DMS53 treated with DMSO at 0.1 percent for 48 hours (cell line): ENCODE measurements around the gene PHC2.

Experiments used
- DNase-seq: peaks from one replicate; lab custom pipeline; 2025; ENCODE audit not compliant: unreplicated experiment; lab: John Stamatoyannopoulos, UW

The PHC2 gene

GRCh38 chr1:33426916-33427315 lies 4.0 kb downstream of the PHC2 start:
- DNase-seq: no peak

- DNase-seq: no peak
Measured at GRCh38 chr1:33425900-33426299, 5.0 kb downstream of the PHC2 start.

- DNase-seq: no peak
Measured at GRCh38 chr1:33424610-33425009, 6.3 kb downstream of the PHC2 start.

GRCh38 chr1:33424205-33424604 lies 6.7 kb downstream of the PHC2 start:
- DNase-seq: no peak

- DNase-seq: no peak
Measured at GRCh38 chr1:33420870-33421775, 9.8 kb downstream of the PHC2 start.

- DNase-seq: no peak
Measured at GRCh38 chr1:33418811-33419210, 12.1 kb downstream of the PHC2 start.

- DNase-seq: no peak
Measured at GRCh38 chr1:33414879-33415278, 16.0 kb downstream of the PHC2 start.

- DNase-seq: no peak
Measured at GRCh38 chr1:33410091-33410701, 20.7 kb downstream of the PHC2 start.

GRCh38 chr1:33408093-33408436 lies 22.8 kb downstream of the PHC2 start:
- no peak for DNase-seq

- DNase-seq: no peak
Measured at GRCh38 chr1:33407352-33408092, 23.4 kb downstream of the PHC2 start.

GRCh38 chr1:33402206-33402605 lies 28.7 kb downstream of the PHC2 start:
- no peak for DNase-seq

- no peak for DNase-seq
Measured at GRCh38 chr1:33401471-33401870, 29.4 kb downstream of the PHC2 start.

GRCh38 chr1:33400153-33400911 lies 30.6 kb downstream of the PHC2 start:
- no peak for DNase-seq

GRCh38 chr1:33399375-33399774 lies 31.5 kb downstream of the PHC2 start:
- no peak for DNase-seq

- DNase-seq: no peak
Measured at GRCh38 chr1:33397994-33398393, 32.9 kb downstream of the PHC2 start.

- no peak for DNase-seq
Measured at GRCh38 chr1:33397125-33397506, 33.8 kb downstream of the PHC2 start.

GRCh38 chr1:33396188-33397124 lies 34.4 kb downstream of the PHC2 start:
- no peak for DNase-seq

GRCh38 chr1:33394770-33395169 lies 36.1 kb downstream of the PHC2 start:
- no peak for DNase-seq

GRCh38 chr1:33393991-33394390 lies 36.9 kb downstream of the PHC2 start:
- no peak for DNase-seq

- DNase-seq: no peak
Measured at GRCh38 chr1:33393524-33393923, 37.4 kb downstream of the PHC2 start.
